GM19452 (cell line): Measurements from ENCODE around the gene ACYP1.

Experiments used
- ATAC-seq: cut with Tn5 transposase; IDR thresholded peaks from one replicate; pipeline ENCODE4 v1.9.1; 2021; ENCODE audit not compliant: unreplicated experiment

The ACYP1 gene

DNA sequence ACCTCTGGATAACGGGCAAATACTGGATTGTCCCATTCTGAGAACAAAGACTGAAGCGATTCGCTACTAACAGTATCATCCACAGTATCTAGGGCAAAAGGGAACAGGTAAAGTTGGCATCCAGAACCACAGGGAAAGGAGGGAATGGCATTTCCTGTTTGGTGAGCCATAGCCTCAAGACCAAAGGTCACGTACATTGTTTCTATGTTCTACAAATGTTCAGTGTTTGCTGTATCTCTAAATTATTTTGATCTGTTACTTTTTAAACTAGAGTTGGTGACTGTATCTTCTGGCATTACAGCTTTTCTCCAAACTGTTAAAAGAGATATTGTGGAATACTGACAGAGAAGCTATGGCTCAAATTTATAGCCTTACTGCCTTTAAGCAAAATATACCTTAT, 22.2 kb downstream of the ACYP1 start:
- no peak for ATAC-seq

DNA sequence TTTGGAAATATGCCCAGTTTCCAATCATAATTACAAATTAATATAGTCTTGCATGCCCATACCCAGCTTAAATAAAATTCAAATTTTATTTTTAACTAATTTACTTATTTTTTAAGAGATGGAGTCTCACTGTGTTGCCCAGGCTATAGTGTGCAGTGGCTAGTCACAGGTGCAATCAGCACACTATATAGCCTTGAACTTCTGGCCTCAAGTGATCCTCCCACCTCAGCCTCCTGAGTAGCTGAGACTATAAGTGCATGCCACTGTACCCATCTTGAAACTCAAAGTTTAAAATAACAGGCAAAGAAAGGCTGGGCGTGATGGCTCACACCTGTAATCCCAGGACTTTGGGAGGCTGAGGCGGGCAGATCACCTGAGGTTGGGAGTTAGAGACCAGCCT, 22.9 kb downstream of the ACYP1 start:
- no peak for ATAC-seq

GRCh38 chr14:75040507-75040906, 23.3 kb downstream of the ACYP1 start:
- ATAC-seq: no peak

DNA sequence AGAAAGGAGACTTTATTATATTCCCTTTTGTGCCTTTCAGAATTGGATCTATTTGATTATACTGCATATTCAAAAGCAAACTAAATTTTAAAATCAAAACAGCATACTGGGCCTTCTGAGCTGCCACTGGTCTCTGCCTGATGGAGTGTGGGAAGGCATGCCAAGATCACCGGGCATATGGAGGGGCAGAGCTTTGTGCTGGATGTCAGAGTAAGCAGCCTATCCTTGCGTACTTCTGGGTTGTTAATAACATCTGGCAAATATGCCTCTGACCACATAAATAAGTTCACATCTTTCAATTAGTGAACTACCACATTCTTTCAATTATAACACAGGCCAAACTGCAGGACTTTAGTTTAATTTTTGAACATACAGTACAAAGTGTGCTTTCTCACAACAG, 30.9 kb downstream of the ACYP1 start:
- ATAC-seq: no peak

GRCh38 chr14:75030147-75030546, 33.7 kb downstream of the ACYP1 start:
- ATAC-seq: no peak

DNA sequence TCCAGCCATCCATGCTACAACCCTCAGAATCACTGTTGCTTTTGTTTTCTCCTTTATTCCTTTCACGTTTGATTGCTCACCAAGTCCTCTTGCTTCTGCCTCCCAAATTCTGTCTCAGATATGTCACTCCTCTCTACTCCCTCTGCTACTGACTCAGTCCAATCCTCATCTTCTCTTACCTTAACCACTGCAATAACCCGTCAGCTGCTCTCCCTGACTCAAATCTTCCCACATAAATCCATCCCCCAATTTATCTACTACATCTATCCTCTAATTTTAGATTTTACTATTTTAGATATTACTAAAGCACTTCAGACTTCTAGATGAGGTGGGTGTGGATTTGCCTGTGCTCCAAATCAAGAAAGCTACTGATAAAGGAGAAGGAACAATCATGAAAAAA, 37.9 kb downstream of the ACYP1 start:
- ATAC-seq: no peak

DNA sequence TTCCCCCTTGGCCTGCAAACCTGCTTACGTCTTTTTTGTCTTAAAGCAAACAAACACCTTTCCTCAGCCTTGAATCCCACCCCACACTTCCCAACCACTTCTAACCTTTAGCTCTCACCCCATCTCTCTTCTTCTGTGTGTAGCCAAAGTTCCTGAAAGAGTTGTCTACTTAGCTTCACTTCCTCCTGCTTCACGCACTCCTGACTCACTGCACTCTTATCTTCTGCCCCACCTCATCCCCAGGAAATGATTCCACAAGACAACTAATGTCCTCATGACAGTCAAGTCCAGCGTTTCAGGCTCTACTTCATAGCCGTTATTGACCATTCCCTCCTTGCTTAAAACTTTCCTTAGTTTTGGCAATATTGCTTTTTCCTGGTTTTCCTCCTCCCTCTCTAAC, 38.7 kb downstream of the ACYP1 start:
- ATAC-seq: no peak

DNA sequence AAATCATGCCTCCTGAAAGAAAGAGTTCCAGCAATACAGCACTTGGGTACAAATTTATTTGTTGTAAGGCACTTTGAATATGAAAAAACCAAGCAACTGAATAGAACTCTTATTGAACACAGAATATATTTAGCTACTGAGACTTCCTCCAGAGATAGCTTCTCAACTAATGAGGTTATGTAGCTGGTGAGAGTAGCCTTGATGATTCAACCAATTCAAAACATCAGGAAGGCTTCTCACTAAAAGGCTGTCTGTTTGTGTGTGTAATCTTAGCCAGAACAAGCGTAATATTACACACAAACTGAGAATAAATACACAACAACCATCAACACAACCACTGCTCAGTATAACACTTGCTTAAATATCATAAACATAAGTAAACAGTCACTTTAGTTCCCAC, 40.7 kb downstream of the ACYP1 start:
- ATAC-seq: no peak

DNA sequence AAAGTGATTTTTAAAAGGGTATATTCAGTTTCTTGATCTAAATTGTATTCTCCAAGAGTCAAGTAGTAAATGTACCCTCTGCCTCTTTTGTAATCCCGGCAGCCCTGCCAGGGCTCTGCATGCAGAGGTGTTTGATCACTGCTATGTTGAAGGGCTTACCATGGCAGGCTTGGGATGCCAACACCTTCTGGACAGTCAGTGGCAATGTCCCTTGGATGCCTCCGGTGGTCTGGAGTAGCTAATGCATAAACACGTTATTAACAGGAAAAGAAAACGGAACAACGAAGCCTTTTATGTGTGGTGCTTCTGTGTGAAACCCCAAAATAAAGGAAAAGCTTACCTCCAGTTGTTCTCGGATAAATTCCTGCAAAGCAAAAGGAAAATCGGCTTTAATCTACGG, 41.2 kb downstream of the ACYP1 start:
- no peak for ATAC-seq

DNA sequence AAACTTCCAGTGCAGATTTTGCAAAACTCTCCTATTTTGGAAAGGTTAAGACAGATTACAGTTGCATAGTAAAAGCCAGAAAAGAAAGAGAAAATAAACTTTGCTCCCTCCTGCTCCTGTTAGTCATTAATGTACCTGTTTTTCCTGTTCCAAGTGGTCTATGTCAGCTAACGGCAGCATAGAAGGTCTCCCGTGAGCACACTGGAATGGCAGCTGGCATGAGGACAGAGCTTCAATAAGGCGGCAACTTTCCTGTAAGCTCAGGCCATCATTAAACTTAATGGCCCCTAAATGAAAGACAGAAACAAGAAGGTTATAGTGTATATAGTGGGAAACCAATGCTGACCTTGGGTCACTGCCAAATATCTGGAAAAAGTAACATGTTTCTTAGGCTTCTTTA, 45.1 kb downstream of the ACYP1 start:
- no peak for ATAC-seq

DNA sequence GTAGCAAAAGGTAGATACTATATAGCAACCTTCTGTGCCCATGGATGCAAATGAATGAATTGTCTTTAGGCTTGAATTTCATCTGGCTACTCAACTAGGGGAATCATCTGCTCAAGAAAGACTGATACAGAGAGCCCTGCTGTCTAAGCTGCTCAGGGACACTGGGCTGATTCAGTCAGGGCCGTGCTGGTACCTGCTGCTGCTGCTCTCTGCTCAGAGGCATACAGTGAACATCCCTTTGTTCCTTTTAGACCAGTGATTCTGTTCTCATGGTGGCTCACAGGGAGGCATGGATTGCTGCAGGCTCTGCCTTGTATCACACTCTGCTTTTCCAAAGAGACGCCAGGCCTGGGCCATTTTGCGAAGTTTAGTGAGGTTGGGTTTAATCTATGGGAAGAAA, 47.0 kb downstream of the ACYP1 start:
- ATAC-seq: no peak

DNA sequence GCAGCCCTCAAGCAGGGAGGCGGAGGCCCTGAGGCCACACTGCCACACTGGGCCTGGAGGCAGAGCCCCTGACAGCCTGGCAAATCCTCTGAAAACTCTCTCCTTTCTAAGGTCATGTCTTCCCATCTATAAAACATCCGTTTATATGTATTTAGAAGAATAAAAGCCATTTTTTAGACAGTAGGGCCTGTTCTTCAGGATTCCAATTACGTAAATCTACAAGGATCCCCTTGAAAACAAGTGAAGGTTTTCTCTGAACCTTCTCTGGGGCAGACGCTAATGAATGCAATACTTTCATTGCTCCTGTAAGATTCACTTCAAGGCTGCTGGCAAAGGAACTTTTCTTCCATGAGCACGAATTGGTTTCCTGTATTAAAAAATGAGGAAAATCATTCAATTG, 48.3 kb downstream of the ACYP1 start:
- ATAC-seq: no peak

DNA sequence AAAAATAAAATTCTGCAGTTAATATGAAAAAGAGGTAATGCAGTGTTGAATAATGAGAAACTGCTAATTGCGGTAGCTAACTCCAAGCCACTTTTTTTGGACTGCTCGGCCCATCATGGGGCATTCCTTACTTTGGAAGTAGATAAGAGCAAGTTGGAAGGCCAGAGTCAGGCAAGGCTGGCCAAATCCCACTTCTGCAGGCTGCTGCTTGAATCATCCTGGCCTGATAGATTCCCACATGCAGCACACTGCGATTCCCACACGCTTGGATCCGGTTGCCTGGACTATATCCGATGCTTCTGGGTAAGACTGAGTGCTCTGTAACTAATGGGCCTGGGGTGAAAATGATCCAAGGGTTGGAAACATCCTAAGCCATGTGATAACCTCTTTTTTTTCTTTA, 50.5 kb downstream of the ACYP1 start:
- no peak for ATAC-seq

DNA sequence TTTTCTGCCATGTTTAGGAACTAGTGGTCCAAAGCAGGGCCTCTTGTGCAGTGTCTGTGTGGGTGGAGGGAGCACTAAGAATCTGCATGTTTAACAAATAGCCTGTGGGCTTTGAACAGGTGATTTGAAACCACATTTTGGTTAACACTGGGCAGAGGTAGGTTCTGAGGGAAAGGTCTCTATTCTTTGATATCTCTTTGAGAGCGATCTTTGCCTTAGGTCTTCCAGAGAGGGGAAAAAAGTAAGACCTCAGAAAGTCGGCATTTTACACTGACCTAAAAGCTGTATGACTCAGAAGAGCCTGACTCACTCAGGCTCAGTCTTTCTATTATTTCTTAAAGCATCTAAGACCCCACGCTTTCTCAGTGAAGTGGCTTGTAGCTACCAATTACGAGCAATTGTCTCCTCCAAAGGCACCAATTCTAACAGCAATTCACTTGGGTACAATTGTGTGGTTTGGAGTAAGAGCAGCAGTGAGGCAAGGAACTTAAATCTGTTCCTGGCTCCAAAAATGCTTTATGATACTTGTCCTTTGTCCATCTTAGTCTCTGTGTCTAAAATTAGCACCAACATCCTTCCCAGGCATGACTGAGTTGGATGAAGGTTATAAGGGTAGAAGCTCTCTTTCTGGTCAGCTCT, 52.3 kb downstream of the ACYP1 start:
- no peak for ATAC-seq

DNA sequence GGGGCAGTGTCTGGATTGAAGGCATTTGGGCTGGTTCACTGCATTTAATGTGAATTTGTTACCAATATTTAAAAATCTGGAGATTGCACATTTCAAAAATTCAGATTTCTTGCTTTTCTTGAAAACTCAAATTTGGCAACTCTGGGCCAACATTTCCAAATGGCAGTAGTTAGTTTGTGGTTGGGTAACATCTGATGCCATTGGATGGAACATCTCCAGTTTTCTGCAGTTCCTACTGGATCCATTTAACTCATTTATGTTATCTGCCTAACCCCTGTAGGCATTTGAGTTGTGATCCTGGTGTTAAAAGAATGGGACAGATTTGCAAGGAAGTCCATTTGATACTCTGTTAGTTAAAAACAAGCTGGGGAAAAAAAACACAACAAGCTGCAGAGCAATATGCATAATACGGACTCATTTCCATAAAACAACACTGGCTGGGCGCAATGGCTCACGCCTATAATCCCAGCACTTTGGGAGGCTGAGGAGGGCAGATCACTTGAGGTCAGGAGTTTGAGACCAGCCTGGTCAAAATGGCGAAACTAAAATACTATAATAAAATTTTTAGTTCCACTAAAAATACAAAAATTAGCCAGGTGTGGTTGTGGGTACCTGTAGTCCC, 53.2 kb downstream of the ACYP1 start:
- no peak for ATAC-seq

- ATAC-seq: no peak
These were observed 54.6 kb downstream of the ACYP1 start for GRCh38 chr14:75009176-75009575.

DNA sequence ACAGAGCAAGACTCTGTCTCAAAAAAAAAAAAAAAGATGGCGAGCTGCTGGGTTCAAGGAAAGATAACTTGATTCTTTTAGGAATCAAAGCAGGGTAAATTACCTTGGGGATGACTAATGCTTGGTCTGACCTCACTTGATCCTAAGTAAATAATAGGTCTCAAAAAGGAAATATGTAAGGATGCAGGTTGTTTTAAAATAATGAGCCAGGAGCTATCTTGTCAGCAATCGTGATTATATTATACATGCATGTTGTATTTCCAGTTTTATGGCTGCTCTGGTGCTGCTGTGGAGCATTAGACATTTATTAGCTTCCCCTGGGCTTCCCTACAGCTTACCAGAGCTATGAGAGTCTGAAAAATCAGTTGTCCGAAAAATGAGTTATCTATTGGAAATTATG, 58.5 kb downstream of the ACYP1 start:
- ATAC-seq: no peak

DNA sequence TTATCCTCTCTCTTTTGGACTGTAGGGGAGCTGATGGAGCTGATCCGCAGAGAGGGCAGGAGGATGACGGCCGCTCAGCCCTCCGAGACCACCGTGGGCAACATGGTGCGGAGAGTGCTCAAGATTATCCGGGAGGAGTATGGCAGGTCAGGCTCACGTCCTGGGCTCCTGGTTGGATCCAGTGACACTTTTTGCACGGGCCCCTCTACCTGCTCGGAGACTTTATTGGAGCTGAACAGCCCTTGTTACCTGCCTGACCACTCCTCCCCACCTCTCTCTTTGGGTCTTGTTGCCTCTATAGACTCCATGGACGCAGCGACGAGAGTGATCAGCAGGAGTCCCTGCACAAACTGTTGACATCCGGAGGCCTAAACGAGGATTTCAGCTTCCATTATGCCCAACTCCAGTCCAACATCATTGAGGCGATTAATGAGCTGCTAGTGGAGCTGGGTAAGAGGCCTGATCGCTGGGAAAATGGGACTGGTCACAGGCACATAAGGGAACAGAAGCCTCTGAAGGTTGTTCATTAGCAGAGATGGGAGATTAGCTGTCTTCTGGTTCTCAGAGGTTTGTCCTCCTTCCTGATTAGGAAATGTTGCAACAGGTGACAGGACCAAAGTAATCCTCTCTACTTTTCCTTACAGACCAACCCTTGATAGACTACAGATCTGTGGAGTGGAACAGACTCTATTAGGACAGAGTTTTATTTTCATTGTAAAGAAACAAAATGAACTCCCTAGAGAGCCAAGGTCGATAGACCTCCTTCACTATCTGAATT, 60.4 kb downstream of the ACYP1 start:
- no peak for ATAC-seq
